A549 (cell line): ENCODE results near the gene CDH4. TPM values are rescaled to one million over a fixed set of nuclear protein-coding genes. Genes with fewer than 3 reads are reported as not detected.

Experiments
- ATAC-seq, 2 experiments: fragments of 200-7000 bp in 1 of 2; fragments of >200 bp in 1 of 2; cut with Nextera tagmentation in 1 of 2; cut with Tn5 transposase in 1 of 2; 3 replicates each; pipeline versions ENCODE4 v1.8.0 to v1.9.1; 2018 to 2020; ENCODE audit warnings: mild to moderate bottlenecking in 1 of 2, moderate library complexity in 1 of 2
- CTCF ChIA-PET: fragments of 300-600 bp; sonication (Branson Sonifier 250); formaldehyde crosslinking; extraction: SDS; loops from one replicate; lab custom pipeline; 2021; ENCODE audit warnings: antibody characterized with exemption, inconsistent platforms; lab: Yijun Ruan, JAX
- POLR2A ChIA-PET: fragments of 350-600 bp; formaldehyde crosslinking; extraction: SDS; loops from one replicate; lab custom pipeline; 2021; ENCODE audit warnings: antibody characterized with exemption, inconsistent platforms; lab: Yijun Ruan, JAX
- DNase-seq, 2 experiments: peaks; one replicate each; pipeline versions ENCODE4 v3.0.0 to v3.0.0-alpha.2; 2011 to 2016; ENCODE audit warnings: low read depth in 1 of 2, low spot score in 1 of 2
- FAIRE-seq: peaks from 2 replicates; lab custom pipeline; 2011; peaks lifted over from hg19 to GRCh38; lab: Jason Lieb, UNC
- H3K27ac ChIP-seq, 2 experiments: fragments of >200 bp; sonication (Bioruptor Twin); formaldehyde crosslinking; 3 replicates each; pipeline ENCODE4 v1.5.1; 2016 to 2017
- H3K4me1 ChIP-seq: fragments of >200 bp; sonication (Bioruptor Twin); formaldehyde crosslinking; 3 replicates; pipeline ENCODE4 v1.6.1; 2016
- H3K4me2 ChIP-seq: fragments of >200 bp; sonication (Bioruptor Twin); formaldehyde crosslinking; 3 replicates; pipeline ENCODE4 v1.6.1; 2016
- H3K4me3 ChIP-seq: fragments of >200 bp; sonication (Bioruptor Twin); formaldehyde crosslinking; 3 replicates; pipeline ENCODE4 v1.5.1; 2016
- H3K9me3 ChIP-seq: fragments of >200 bp; sonication (Bioruptor Twin); formaldehyde crosslinking; 3 replicates; pipeline ENCODE4 v1.6.1; 2016
- CBX8 ChIP-seq: fragments of 200-600 bp; sonication (generic); IDR thresholded peaks from 2 replicates; pipeline ENCODE4 v1.6.1; 2016
- CHD2 ChIP-seq: fragments of 150-350 bp; IDR thresholded peaks from 2 replicates; pipeline ENCODE4 v1.6.1; 2014; ENCODE audit warnings: low read length; ENCODE audit not compliant: partially characterized antibody
- CHD4 ChIP-seq: fragments of 200-600 bp; sonication (generic); IDR thresholded peaks from 2 replicates; pipeline ENCODE4 v1.6.1; 2016; ENCODE audit warnings: antibody characterized with exemption, mild to moderate bottlenecking, borderline replicate concordance
- EHMT2 ChIP-seq: fragments of 200-600 bp; sonication (generic); IDR thresholded peaks from 2 replicates; pipeline ENCODE4 v1.6.1; 2016; ENCODE audit warnings: antibody characterized with exemption, low read depth, mild to moderate bottlenecking, moderate library complexity
- ESRRA ChIP-seq: fragments of 150-350 bp; IDR thresholded peaks from 2 replicates; pipeline ENCODE4 v1.6.1; 2014; ENCODE audit warnings: mild to moderate bottlenecking, low read length, borderline replicate concordance
- FOXS1 ChIP-seq: fragments of 250-450 bp; sonication (Bioruptor Pico); IDR thresholded peaks from 2 replicates; pipeline ENCODE4 v1.5.0; 2020; ENCODE audit warnings: mild to moderate bottlenecking, moderate library complexity
- HDAC2 ChIP-seq: fragments of 200-600 bp; sonication (generic); IDR thresholded peaks from 2 replicates; pipeline ENCODE4 v1.6.1; 2016
- HES2 ChIP-seq: fragments of >200 bp; sonication (Bioruptor Twin); formaldehyde crosslinking; IDR thresholded peaks from 2 replicates; pipeline ENCODE4 v1.6.1; 2016
- HOXB13 ChIP-seq: fragments of 250-450 bp; sonication (Bioruptor Pico); IDR thresholded peaks from 2 replicates; pipeline ENCODE4 v1.5.0; 2020; ENCODE audit warnings: low read depth, mild to moderate bottlenecking, moderate library complexity
- KDM1A ChIP-seq: fragments of 200-600 bp; sonication (generic); IDR thresholded peaks from 2 replicates; pipeline ENCODE4 v1.6.1; 2016; ENCODE audit warnings: low read depth, mild to moderate bottlenecking
- NFE2L2 ChIP-seq: fragments of 150-350 bp; conservative IDR thresholded peaks from 2 replicates; pipeline ENCODE4 v1.6.1; 2014; ENCODE audit warnings: low read length
- NPAS2 ChIP-seq: fragments of 250-450 bp; sonication (Bioruptor Pico); IDR thresholded peaks from 2 replicates; pipeline ENCODE4 v1.8.0; 2022; ENCODE audit warnings: mild to moderate bottlenecking, moderate library complexity, borderline replicate concordance
- PHF8 ChIP-seq: fragments of 200-600 bp; sonication (generic); IDR thresholded peaks from 2 replicates; pipeline ENCODE4 v1.6.1; 2016; ENCODE audit warnings: low read depth, mild to moderate bottlenecking, antibody characterized with exemption, moderate library complexity, borderline replicate concordance
- POLR2A ChIP-seq: IDR thresholded peaks from 2 replicates; pipeline ENCODE4 v1.6.1; 2012; ENCODE audit warnings: mild to moderate bottlenecking, low read length
- POLR2AphosphoS2 ChIP-seq: conservative IDR thresholded peaks from 2 replicates; pipeline ENCODE4 v1.6.1; 2012; ENCODE audit warnings: low read length, improper control_type of control experiment, inconsistent platforms
- RNF2 ChIP-seq: fragments of 200-600 bp; sonication (generic); IDR thresholded peaks from 2 replicates; pipeline ENCODE4 v1.6.1; 2016; ENCODE audit warnings: low read depth, mild to moderate bottlenecking, antibody characterized with exemption, moderate library complexity, borderline replicate concordance
- SREBF2 ChIP-seq: fragments of 450-650 bp; IDR thresholded peaks from 2 replicates; pipeline ENCODE4 v1.6.1; 2014; ENCODE audit warnings: mild to moderate bottlenecking, moderate library complexity
- USF2 ChIP-seq: fragments of 450-650 bp; IDR thresholded peaks from 2 replicates; pipeline ENCODE4 v1.6.1; 2014; ENCODE audit warnings: antibody characterized with exemption
- ZFP36 ChIP-seq: fragments of 450-650 bp; IDR thresholded peaks from 2 replicates; pipeline ENCODE4 v1.6.1; 2014; ENCODE audit warnings: borderline replicate concordance; ENCODE audit not compliant: partially characterized antibody
- WGBS: methylation state at CpG from one replicate; pipeline ENCODE4 v1.1.6; 2017; ENCODE audit errors: missing lambda C conversion rate; 5-methylcytosine and 5-hydroxymethylcytosine counted together
- polyA plus RNA-seq, 4 experiments: library from polyadenylated mRNA; depleted of rRNA in 3 of 4; stranded (reverse); fragments of >200 nt; fragmentation: RNase III in 1 of 4; extraction: RNeasy Plus Mini Kit Qiagen cat#74134 plus additional on column Dnase treatment in 1 of 4; gene quantifications; 2 replicates in 3 of 4; 3 replicates in 1 of 4; pipeline ENCODE4 v1.2.3, GENCODE V29; 2011 to 2017

Gene CDH4
- polyA plus RNA-seq, 2 of the 4 experiments (the other 2 are of a cell fraction), result 3.4 to 10.3 TPM

GRCh38 chr20:61917474-61918145, 665.5 kb downstream of the CDH4 start:
- Histone ChIP-seq H3K9me3 (no peaks in the 10 kb centered on the region; the same call in 2 of the 3 replicates), H3K4me1 (no peaks in the 10 kb centered on the region), H3K4me3 (no peak overlapping the region), H3K27ac (no peak overlapping the region), H3K4me2 (no peak overlapping the region)
- ChIA-PET CTCF (interaction anchor here (1.4 kb wide), 1 partner anchor 21 kb away, joined by 4 read pairs; no protein-coding TSS in a partner anchor), POLR2A (no interaction called here)
- TF ChIP-seq SREBF2, result no peak
- TF ChIP-seq NFE2L2, result no peak
- TF ChIP-seq ESRRA, result no peak
- TF ChIP-seq HDAC2, result no peak
- TF ChIP-seq POLR2AphosphoS2, result no peak
- TF ChIP-seq ZFP36, result no peak
- TF ChIP-seq RNF2, result no peak
- no peak for TF ChIP-seq HOXB13 (CRISPR knock-in tag)
- no peak for TF ChIP-seq POLR2A
- no peak for ATAC-seq
- FAIRE-seq, result no peak
- no peak for DNase-seq
- 66% methylated on average over 20 of the region's 20 CpGs for WGBS

- CTCF ChIA-PET, result interaction anchor here (0.8 kb wide), 1 partner anchor 22 kb away, joined by 3 read pairs; no protein-coding TSS in a partner anchor
- 78% methylated on average over 12 of the region's 12 CpGs for WGBS
Measured at GRCh38 chr20:61918548-61918947, 666.5 kb downstream of the CDH4 start.

GRCh38 chr20:61919239-61919638, 667.2 kb downstream of the CDH4 start:
- FAIRE-seq (no peak), ATAC-seq (no peak), DNase-seq (no peak)
- ChIA-PET CTCF (interaction anchor here (0.8 kb wide), 1 partner anchor 23 kb away, joined by 3 read pairs; no protein-coding TSS in a partner anchor), POLR2A (no interaction called here)
- Histone ChIP-seq H3K9me3 (no peaks in the 10 kb centered on the region; the same call in 2 of the 3 replicates), H3K4me1 (no peaks in the 10 kb centered on the region), H3K4me3 (no peak overlapping the region), H3K27ac (no peak overlapping the region), H3K4me2 (no peak overlapping the region)
- TF ChIP-seq HDAC2, result no peak
- TF ChIP-seq SREBF2, result no peak
- no peak for TF ChIP-seq PHF8
- no peak for TF ChIP-seq KDM1A
- TF ChIP-seq HES2, result no peak
- no peak for TF ChIP-seq FOXS1 (CRISPR knock-in tag)
- TF ChIP-seq CBX8, result no peak
- TF ChIP-seq CHD2, result no peak
- TF ChIP-seq USF2, result no peak
- no peak for TF ChIP-seq EHMT2
- TF ChIP-seq NPAS2 (CRISPR knock-in tag), result no peak
- TF ChIP-seq CHD4, result no peak
- WGBS, result 52% methylated on average over 6 of the region's 6 CpGs

More at GRCh38 chr20:61918548-61918947, 666.5 kb downstream of the CDH4 start:
- DNase-seq (no peak), ATAC-seq (no peak), FAIRE-seq (no peak)
- Histone ChIP-seq H3K4me3 (no peak overlapping the region), H3K4me2 (no peak overlapping the region), H3K27ac (no peak overlapping the region), H3K4me1 (no peaks in the 10 kb centered on the region), H3K9me3 (no peaks in the 10 kb centered on the region; the same call in 2 of the 3 replicates)
- TF ChIP-seq CHD2, result no peak
- POLR2A ChIA-PET, result no interaction called here
